GM10248 (cell line): ENCODE measurements around the gene AFG1L.
A peak's percentile ranks its signal among the peaks of the same experiment; 100 is the strongest.
"Not testable (repeated sequence)": the region's sequence is repeated elsewhere in the genome, so short reads cannot be mapped to it uniquely, and the experiment has no call there.

Experiments used
- CTCF ChIA-PET: fragments of 300-600 bp; sonication (Branson Sonifier 250); formaldehyde crosslinking; extraction: SDS; loops from one replicate; lab custom pipeline; 2021; ENCODE audit warnings: antibody characterized with exemption; lab: Yijun Ruan, JAX
- POLR2A ChIA-PET: fragments of 350-650 bp; sonication (Branson Sonifier 250); formaldehyde crosslinking; extraction: SDS; loops from one replicate; lab custom pipeline; 2020; ENCODE audit warnings: antibody characterized with exemption; lab: Yijun Ruan, JAX
- DNase-seq: peaks from one replicate; pipeline ENCODE4 v3.0.0; 2012; ENCODE audit errors: extremely low spot score
- TF ChIP-seq, protein P1 (sequence below): IDR thresholded peaks from 2 replicates; pipeline ENCODE4 v1.5.1; 2012; ENCODE audit warnings: mild to moderate bottlenecking, low read depth; ENCODE audit errors: extremely low read depth, missing control alignments, control extremely low read depth

AFG1L gene

DNA sequence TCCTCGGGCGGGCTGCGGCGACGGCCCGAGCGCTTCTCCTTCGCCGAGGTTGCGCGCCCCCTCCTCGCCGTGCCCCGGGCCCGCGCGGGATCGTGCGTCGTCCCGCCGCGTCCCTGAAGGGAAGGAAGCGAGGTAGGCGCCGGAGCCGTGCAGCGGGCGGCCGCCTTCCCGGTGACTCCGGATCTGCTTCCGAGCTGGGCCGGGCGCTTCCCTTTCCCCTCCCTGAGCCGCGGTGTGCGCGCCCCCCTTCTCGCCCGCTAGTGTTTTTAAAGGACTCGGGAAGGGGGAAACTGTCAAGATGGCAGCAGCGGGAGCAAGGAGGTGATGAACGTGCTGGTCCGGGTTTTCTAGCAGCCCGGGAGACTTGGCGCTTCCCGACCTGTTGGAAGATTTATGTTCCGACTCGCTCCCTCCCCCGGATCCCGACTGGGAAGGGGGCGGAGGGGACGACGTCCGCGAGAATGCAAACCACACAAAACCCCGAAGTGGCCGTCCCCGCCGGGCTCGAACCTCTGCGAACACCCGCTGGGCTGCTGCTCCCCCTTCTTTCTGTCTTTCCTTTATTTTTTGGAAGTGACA, 265.1 kb downstream of the AFG1L start:
- TF ChIP-seq, protein P1, sequence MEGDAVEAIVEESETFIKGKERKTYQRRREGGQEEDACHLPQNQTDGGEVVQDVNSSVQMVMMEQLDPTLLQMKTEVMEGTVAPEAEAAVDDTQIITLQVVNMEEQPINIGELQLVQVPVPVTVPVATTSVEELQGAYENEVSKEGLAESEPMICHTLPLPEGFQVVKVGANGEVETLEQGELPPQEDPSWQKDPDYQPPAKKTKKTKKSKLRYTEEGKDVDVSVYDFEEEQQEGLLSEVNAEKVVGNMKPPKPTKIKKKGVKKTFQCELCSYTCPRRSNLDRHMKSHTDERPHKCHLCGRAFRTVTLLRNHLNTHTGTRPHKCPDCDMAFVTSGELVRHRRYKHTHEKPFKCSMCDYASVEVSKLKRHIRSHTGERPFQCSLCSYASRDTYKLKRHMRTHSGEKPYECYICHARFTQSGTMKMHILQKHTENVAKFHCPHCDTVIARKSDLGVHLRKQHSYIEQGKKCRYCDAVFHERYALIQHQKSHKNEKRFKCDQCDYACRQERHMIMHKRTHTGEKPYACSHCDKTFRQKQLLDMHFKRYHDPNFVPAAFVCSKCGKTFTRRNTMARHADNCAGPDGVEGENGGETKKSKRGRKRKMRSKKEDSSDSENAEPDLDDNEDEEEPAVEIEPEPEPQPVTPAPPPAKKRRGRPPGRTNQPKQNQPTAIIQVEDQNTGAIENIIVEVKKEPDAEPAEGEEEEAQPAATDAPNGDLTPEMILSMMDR: no peak
- no peak for DNase-seq
- POLR2A ChIA-PET: interaction anchor here (0.9 to 2.0 kb wide), 4 partner anchors 16 to 534 kb away, joined by 3 to 9 read pairs (median 4); partner anchors contain the start of gene SESN1
- CTCF ChIA-PET: interaction anchor here (0.8 to 1.0 kb wide), 2 partner anchors 81 to 513 kb away, joined by 3 read pairs; no protein-coding TSS in a partner anchor

DNA sequence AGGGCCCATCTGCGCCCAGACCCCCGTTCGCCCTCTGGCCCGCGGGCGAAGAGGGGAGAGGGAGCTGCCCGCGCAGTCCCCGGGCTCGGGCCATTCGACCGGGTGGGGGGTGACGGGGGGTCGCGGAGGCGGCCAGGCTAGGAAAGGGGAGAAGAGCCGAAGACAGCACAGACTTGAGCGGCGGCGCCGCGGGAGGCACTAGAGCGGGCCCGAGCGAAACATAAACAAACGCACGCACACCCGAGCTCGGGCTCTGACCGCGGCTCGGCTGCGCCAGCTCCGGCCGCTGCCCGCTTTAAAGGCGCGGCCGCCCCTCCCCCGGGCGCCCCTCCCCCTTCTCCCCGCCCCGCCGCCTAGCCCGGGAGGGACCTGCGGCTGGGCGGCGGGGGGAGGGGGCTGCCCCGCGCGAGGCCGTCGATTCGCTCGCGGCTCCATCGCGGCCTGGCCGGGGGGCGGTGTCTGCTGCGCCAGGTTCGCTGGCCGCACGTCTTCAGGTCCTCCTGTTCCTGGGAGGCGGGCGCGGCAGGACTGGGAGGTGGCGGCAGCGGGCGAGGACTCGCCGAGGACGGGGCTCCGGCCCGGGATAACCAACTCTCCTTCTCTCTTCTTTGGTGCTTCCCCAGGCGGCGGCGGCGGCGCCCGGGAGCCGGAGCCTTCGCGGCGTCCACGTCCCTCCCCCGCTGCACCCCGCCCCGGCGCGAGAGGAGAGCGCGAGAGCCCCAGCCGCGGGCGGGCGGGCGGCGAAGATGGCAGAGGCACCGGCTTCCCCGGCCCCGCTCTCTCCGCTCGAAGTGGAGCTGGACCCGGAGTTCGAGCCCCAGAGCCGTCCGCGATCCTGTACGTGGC, 265.8 kb downstream of the AFG1L start, which contains the start of gene FOXO3:
Gene FOXO3 (plus strand): TSS at position 455 of the 846 bp plus-strand sequence. CDS start 292 bp downstream, at position 747.
- TF ChIP-seq, protein P1: no peak
- ChIA-PET POLR2A (interaction anchor here (0.6 to 1.0 kb wide), 4 partner anchors 16 to 38 kb away, joined by 3 to 4 read pairs (median 3); no protein-coding TSS in a partner anchor), CTCF (interaction anchor here (0.8 to 1.0 kb wide), 2 partner anchors 80 to 513 kb away, joined by 3 read pairs; no protein-coding TSS in a partner anchor)
- peak; percentile 40 for DNase-seq

DNA sequence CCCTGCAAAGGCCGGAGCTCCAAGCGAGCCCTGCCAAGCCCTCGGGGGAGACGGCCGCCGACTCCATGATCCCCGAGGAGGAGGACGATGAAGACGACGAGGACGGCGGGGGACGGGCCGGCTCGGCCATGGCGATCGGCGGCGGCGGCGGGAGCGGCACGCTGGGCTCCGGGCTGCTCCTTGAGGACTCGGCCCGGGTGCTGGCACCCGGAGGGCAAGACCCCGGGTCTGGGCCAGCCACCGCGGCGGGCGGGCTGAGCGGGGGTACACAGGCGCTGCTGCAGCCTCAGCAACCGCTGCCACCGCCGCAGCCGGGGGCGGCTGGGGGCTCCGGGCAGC, 266.4 kb downstream of the AFG1L start:
- CTCF ChIA-PET, DNase-seq, POLR2A ChIA-PET: not testable (repeated sequence)

DNA sequence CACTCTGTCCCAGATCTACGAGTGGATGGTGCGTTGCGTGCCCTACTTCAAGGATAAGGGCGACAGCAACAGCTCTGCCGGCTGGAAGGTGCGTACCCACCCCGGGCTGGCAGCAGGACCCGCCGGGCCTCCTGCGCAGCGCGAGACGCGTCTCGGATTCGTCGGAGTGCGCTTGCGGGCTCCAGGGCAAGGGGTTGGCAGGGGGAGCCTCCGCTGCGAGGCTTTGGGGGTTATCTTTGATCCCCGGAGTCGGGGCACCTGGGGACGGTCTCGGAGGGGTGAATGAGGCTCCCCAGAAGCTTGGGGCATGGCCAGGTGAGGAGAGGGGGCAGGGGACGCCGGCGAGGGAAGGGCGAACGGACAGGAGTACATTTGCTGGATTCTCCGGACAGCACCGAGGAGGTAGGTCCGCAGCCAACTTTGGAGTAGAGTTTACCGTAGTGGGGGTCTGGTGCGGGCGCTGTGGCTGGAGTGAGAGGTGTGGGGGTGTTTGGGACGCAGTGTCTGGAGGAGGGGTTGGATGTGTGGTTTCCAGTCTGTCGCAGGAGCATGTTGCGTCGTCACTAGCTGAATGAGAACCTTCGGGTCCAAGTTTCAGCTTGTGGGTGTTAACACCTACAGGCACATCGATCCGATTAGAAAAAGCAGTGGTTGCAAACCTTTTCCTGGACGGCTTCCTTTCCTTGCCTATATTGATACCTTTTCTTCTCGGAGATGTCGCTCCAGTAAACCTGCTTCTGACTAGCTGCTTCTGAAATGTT, 267.1 kb downstream of the AFG1L start:
- ChIA-PET POLR2A (no interaction called here), CTCF (no interaction called here)
- DNase-seq: no peak
- TF ChIP-seq, protein P1: no peak

DNA sequence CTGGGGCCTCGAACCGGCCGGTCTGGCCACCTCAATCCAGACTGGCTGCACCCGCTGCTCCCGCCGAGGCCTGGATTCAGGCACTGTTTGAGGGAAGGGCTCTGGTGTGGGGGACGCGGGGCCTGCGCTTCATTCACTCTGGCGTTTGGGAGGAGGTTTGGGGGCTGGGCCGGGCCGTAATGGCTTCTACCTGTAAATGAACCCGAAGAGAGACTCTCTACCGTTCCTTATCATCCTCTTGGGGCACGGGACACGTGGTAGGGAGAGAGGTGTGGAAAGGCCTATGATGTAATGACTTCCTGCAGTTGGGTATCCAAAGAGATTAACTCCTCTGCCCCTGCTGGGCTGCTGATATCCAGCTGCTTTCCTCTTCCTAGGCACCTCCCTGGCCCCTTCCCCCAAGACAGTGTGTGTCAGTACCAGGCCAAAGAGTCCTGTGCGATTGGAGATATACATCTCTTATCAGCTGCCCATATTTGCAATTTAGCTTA, 267.7 kb downstream of the AFG1L start:
- ChIA-PET CTCF (no interaction called here), POLR2A (no interaction called here)

DNA sequence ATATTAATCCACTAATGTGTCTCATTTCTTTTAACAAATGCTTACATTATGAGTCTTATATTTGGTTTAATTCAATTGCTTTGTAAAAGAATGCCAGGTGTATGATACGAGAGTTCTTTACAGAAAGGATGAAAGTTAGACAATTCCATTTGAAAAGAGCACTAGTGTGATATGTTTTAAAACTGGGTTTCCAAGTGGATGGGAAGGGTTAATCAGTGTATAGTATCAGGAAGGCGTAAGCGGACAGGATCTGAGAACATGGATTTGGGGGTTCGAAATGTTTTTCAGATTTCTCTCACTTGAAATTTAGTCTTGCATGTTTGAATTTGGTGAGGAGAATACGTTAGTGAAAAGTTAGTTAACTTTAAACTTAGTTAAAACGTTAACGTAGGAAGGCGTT, 268.4 kb downstream of the AFG1L start:
- TF ChIP-seq, protein P1: no peak
- ChIA-PET POLR2A (no interaction called here), CTCF (no interaction called here)
- DNase-seq: no peak

More for the DNA sequence above, 267.7 kb downstream of the AFG1L start:
- TF ChIP-seq, protein P1: no peak
- no peak for DNase-seq
